ENCODE data around the gene PHEX. TPM values are rescaled to one million over a fixed set of nuclear protein-coding genes. Genes with fewer than 3 reads are reported as not detected.

Gene PHEX
- total RNA-seq: 0.88 and 1.4 TPM in 2 replicates

DNA sequence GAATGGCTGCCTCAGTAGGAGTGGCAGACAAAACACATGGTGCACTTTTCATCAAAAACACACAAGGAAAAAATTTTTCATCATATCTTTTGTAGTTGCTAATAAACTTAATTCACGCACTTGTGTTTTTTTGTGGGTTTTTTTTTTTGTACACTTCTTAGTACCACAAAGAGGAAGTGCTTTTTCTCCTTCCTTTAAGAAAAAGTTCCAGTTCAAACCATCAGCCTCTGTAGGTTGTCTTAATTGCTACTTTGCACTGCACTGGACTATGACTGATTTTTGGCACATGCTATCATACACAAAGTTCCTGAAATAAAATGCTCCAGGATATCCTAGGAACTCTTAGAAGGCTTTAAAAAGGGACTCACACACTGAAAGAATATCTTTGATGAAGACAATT lies at the start of gene PHEX:
Gene PHEX, plus strand, starts transcription at position 242 of the 400 bp plus-strand sequence. CDS start 681 bp downstream, outside the sequence.
- Histone ChIP-seq H3K27ac (ENCODE audit: low read depth, low read length) (no peak within 1 kb of the TSS), H3K4me3 (ENCODE audit: insufficient read depth, low read length) (no peak within 1 kb of the TSS)
- TF ChIP-seq, protein P1, sequence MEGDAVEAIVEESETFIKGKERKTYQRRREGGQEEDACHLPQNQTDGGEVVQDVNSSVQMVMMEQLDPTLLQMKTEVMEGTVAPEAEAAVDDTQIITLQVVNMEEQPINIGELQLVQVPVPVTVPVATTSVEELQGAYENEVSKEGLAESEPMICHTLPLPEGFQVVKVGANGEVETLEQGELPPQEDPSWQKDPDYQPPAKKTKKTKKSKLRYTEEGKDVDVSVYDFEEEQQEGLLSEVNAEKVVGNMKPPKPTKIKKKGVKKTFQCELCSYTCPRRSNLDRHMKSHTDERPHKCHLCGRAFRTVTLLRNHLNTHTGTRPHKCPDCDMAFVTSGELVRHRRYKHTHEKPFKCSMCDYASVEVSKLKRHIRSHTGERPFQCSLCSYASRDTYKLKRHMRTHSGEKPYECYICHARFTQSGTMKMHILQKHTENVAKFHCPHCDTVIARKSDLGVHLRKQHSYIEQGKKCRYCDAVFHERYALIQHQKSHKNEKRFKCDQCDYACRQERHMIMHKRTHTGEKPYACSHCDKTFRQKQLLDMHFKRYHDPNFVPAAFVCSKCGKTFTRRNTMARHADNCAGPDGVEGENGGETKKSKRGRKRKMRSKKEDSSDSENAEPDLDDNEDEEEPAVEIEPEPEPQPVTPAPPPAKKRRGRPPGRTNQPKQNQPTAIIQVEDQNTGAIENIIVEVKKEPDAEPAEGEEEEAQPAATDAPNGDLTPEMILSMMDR (IDR thresholded peaks at IDR 0.05; ENCODE audit: extremely low read depth, low read depth, low read length): no peak

DNA sequence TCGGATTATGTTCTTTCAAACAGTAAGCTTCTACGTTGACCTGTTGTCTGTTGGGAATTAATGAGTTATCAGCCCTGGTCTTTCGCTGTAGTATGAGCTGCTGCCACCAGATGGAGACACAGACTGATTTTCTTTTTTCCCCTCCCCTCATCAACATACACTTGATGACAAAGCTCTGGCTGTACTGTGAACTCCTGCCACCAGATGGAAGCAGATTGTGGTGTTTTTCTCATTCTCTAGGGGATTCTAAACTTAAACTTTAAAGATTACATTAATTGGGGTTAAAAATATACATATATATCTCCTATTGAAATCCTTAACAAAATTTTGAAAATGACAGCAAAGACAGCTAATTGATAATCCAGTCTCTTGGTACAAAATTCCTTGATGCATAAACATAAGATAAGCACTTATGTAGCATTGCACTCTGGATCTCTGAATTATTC lies 46.8 kb upstream of the PHEX start:
- no peaks in the 10 kb centered on the region for H3K79me2 ChIP-seq (ENCODE audit: insufficient read depth, low read length)
- H3K36me3 ChIP-seq (ENCODE audit: insufficient read depth, low read length): peaks cover 18% of the 10 kb centered on the region

More for the DNA sequence above, at the start of gene PHEX:
- Histone ChIP-seq H3K27me3 (ENCODE audit: insufficient read depth, low read length) (no peaks in the 10 kb centered on the region), H3K36me3 (ENCODE audit: insufficient read depth, low read length) (no peaks in the 10 kb centered on the region), H3K9me3 (ENCODE audit: low read depth, low read length) (no peaks in the 10 kb centered on the region), H3K4me1 (ENCODE audit: insufficient read depth, low read length) (no peaks in the 10 kb centered on the region), H3K79me2 (ENCODE audit: insufficient read depth, low read length) (no peaks in the 10 kb centered on the region), H2AFZ (ENCODE audit: low read length) (no peak within 1 kb of the TSS), H3K4me2 (ENCODE audit: insufficient read depth, low read length) (no peak within 1 kb of the TSS), H4K20me1 (ENCODE audit: insufficient read depth, low read length) (no peaks in the 10 kb centered on the region)
- DNase-seq (ENCODE audit: insufficient read length, low spot score, missing footprints): no peak

DNA sequence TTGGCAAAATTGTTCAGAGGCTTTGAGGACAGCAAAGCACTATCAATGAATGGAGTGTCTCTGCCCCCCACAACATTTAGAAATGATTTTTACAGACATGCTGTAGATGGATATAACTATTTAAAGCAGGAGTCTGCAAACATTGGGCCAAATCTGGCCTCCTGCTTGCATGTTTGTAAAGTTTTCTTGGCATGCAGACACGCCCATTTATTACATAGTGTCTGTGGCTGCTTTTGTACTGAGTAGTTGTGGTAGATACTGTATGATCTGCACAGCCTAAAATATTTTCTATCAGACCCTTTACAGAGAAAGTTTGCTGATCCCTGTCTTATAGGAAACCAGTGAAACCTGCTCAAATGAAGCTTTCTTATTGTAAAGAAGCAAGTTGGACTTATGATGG lies 45.5 kb upstream of the PHEX start:
- TF ChIP-seq, protein P1 (IDR thresholded peaks at IDR 0.05; ENCODE audit: extremely low read depth, low read depth, low read length): no peak
- Histone ChIP-seq H3K79me2 (ENCODE audit: insufficient read depth, low read length) (peaks cover 1% of the 10 kb centered on the region), H3K9me3 (ENCODE audit: low read depth, low read length) (no peaks in the 10 kb centered on the region), H3K27me3 (ENCODE audit: insufficient read depth, low read length) (no peaks in the 10 kb centered on the region), H3K4me1 (ENCODE audit: insufficient read depth, low read length) (no peaks in the 10 kb centered on the region), H3K27ac (ENCODE audit: low read depth, low read length) (no peak overlapping the region), H3K4me2 (ENCODE audit: insufficient read depth, low read length) (no peak overlapping the region), H3K36me3 (ENCODE audit: insufficient read depth, low read length) (peaks cover 18% of the 10 kb centered on the region), H4K20me1 (ENCODE audit: insufficient read depth, low read length) (peaks cover 2% of the 10 kb centered on the region), H2AFZ (ENCODE audit: low read length) (no peak overlapping the region), H3K4me3 (ENCODE audit: insufficient read depth, low read length) (no peak overlapping the region)
- peak; percentile 37 for DNase-seq (ENCODE audit: insufficient read length, low spot score, missing footprints)

More for the DNA sequence above, 46.8 kb upstream of the PHEX start:
- no peak overlapping the region for H3K27ac ChIP-seq (ENCODE audit: low read depth, low read length)
- no peak overlapping the region for H2AFZ ChIP-seq (ENCODE audit: low read length)
- H3K9me3 ChIP-seq (ENCODE audit: low read depth, low read length): no peaks in the 10 kb centered on the region
- peaks cover 2% of the 10 kb centered on the region for H4K20me1 ChIP-seq (ENCODE audit: insufficient read depth, low read length)
- H3K4me3 ChIP-seq (ENCODE audit: insufficient read depth, low read length): no peak overlapping the region
- no peaks in the 10 kb centered on the region for H3K27me3 ChIP-seq (ENCODE audit: insufficient read depth, low read length)
- TF ChIP-seq, protein P1 (IDR thresholded peaks at IDR 0.05; ENCODE audit: extremely low read depth, low read depth, low read length): peak; percentile 99
- H3K4me1 ChIP-seq (ENCODE audit: insufficient read depth, low read length): no peaks in the 10 kb centered on the region
- peak; percentile 91 for DNase-seq (ENCODE audit: insufficient read length, low spot score, missing footprints)
- H3K4me2 ChIP-seq (ENCODE audit: insufficient read depth, low read length): no peak overlapping the region

DNA sequence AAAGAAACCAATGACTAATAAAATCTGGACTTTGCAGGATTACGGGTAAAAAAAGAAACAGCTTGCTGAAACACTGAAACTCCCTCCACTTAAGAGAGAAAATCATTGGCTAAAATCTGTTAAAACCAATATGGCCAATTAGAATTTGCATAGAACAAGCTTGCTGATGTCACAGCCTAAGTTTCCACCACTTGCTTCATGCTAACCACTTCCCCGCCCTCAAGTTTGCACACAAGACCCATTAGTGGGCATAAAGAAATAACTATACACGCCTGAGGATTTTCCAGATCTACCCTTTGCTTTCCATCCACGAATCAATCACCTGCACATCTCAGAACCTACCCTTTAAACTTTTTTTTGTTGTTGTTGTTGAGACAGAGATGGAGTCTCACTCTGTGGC lies 42.7 kb upstream of the PHEX start:
- H2AFZ ChIP-seq (ENCODE audit: low read length): no peak overlapping the region
- H3K9me3 ChIP-seq (ENCODE audit: low read depth, low read length): no peaks in the 10 kb centered on the region
- H4K20me1 ChIP-seq (ENCODE audit: insufficient read depth, low read length): peaks cover 2% of the 10 kb centered on the region
- no peak for DNase-seq (ENCODE audit: insufficient read length, low spot score, missing footprints)
- no peak overlapping the region for H3K27ac ChIP-seq (ENCODE audit: low read depth, low read length)
- no peaks in the 10 kb centered on the region for H3K4me1 ChIP-seq (ENCODE audit: insufficient read depth, low read length)
- H3K4me2 ChIP-seq (ENCODE audit: insufficient read depth, low read length): no peak overlapping the region
- peaks cover 2% of the 10 kb centered on the region for H3K79me2 ChIP-seq (ENCODE audit: insufficient read depth, low read length)
- peaks cover 34% of the 10 kb centered on the region for H3K36me3 ChIP-seq (ENCODE audit: insufficient read depth, low read length)
- TF ChIP-seq, protein P1 (IDR thresholded peaks at IDR 0.05; ENCODE audit: extremely low read depth, low read depth, low read length): no peak
- H3K27me3 ChIP-seq (ENCODE audit: insufficient read depth, low read length): no peaks in the 10 kb centered on the region
- H3K4me3 ChIP-seq (ENCODE audit: insufficient read depth, low read length): no peak overlapping the region
